H9 (cell line): ENCODE results near the gene OGFOD2. TPM values are rescaled to one million over a fixed set of nuclear protein-coding genes. Genes with fewer than 3 reads are reported as not detected.

Source experiments
- DNase-seq: peaks from one replicate; pipeline ENCODE4 v3.0.0-alpha.2; 2017
- H2AFZ ChIP-seq: one replicate; pipeline ENCODE4 v1.6.1; 2013; ENCODE audit warnings: mild to moderate bottlenecking, low read length, control low read depth, moderate library complexity
- H2AK5ac ChIP-seq: 2 replicates; pipeline ENCODE4 v1.6.1; 2013; ENCODE audit warnings: low read length, control low read depth, mixed read lengths; ENCODE audit not compliant: insufficient read length
- H2BK120ac ChIP-seq: one replicate; pipeline ENCODE4 v1.6.1; 2013; ENCODE audit warnings: low read depth, mild to moderate bottlenecking, low read length, control low read depth, inconsistent platforms; ENCODE audit not compliant: poor library complexity, severe bottlenecking
- H2BK12ac ChIP-seq: 2 replicates; pipeline ENCODE4 v1.6.1; 2013; ENCODE audit warnings: low read length, control low read depth, mixed read lengths, low read depth; ENCODE audit not compliant: insufficient read length
- H2BK15ac ChIP-seq: 2 replicates; pipeline ENCODE4 v1.6.1; 2013; ENCODE audit warnings: low read depth, low read length, control low read depth
- H2BK20ac ChIP-seq: one replicate; pipeline ENCODE4 v1.6.1; 2013; ENCODE audit warnings: low read depth, mild to moderate bottlenecking, low read length, control low read depth, inconsistent platforms; ENCODE audit not compliant: poor library complexity, severe bottlenecking
- H2BK5ac ChIP-seq: 2 replicates; pipeline ENCODE4 v1.6.1; 2013; ENCODE audit warnings: low read length, control low read depth, mixed read lengths; ENCODE audit not compliant: insufficient read length
- H3K14ac ChIP-seq: 2 replicates; pipeline ENCODE4 v1.6.1; 2013; ENCODE audit warnings: low read length, control low read depth; ENCODE audit not compliant: insufficient read depth
- H3K18ac ChIP-seq: 2 replicates; pipeline ENCODE4 v1.6.1; 2013; ENCODE audit warnings: low read depth, mild to moderate bottlenecking, mixed read lengths, low read length, control low read depth; ENCODE audit not compliant: insufficient read length
- H3K23ac ChIP-seq: 2 replicates; pipeline ENCODE4 v1.6.1; 2013; ENCODE audit warnings: low read length, control low read depth, mixed read lengths, low read depth; ENCODE audit not compliant: insufficient read length
- H3K23me2 ChIP-seq: 2 replicates; pipeline ENCODE4 v1.6.1; 2013; ENCODE audit warnings: low read depth, mild to moderate bottlenecking, mixed read lengths, low read length, control low read depth; ENCODE audit not compliant: insufficient read length, poor library complexity, severe bottlenecking
- H3K27ac ChIP-seq: 2 replicates; pipeline ENCODE4 v1.5.1; 2013; ENCODE audit warnings: low read length, control low read depth, mixed read lengths, low read depth; ENCODE audit not compliant: insufficient read length
- H3K27me3 ChIP-seq: 2 replicates; pipeline ENCODE4 v1.6.1; 2013; ENCODE audit warnings: low read length, control low read depth, inconsistent platforms; ENCODE audit not compliant: insufficient read depth
- H3K4ac ChIP-seq: 2 replicates; pipeline ENCODE4 v1.6.1; 2013; ENCODE audit warnings: low read depth, mild to moderate bottlenecking, control low read depth, inconsistent platforms, low read length, moderate library complexity
- H3K4me1 ChIP-seq: 2 replicates; pipeline ENCODE4 v1.6.1; 2013; ENCODE audit warnings: low read length, control low read depth, inconsistent platforms; ENCODE audit not compliant: insufficient read depth
- H3K4me2 ChIP-seq: 2 replicates; pipeline ENCODE4 v1.6.1; 2013; ENCODE audit warnings: low read length, control low read depth, mixed read lengths; ENCODE audit not compliant: insufficient read length, insufficient read depth
- H3K56ac ChIP-seq: 2 replicates; pipeline ENCODE4 v1.6.1; 2013; ENCODE audit warnings: low read depth, mild to moderate bottlenecking, mixed read lengths, low read length, control low read depth; ENCODE audit not compliant: insufficient read length
- H3K79me1 ChIP-seq: 2 replicates; pipeline ENCODE4 v1.6.1; 2013; ENCODE audit warnings: low read depth, mild to moderate bottlenecking, moderate library complexity, low read length, control low read depth, inconsistent platforms; ENCODE audit not compliant: insufficient read depth, poor library complexity, severe bottlenecking
- H3K79me2 ChIP-seq: 2 replicates; pipeline ENCODE4 v1.6.1; 2013; ENCODE audit warnings: low read length, control low read depth, inconsistent platforms; ENCODE audit not compliant: insufficient read depth
- H3K9ac ChIP-seq: 2 replicates; pipeline ENCODE4 v1.6.1; 2013; ENCODE audit warnings: low read length, control low read depth, mixed read lengths; ENCODE audit not compliant: insufficient read length; ENCODE audit errors: extremely low read depth
- H3K9me3 ChIP-seq: one replicate; pipeline ENCODE4 v1.6.1; 2013; ENCODE audit warnings: low read depth, low read length, inconsistent platforms; ENCODE audit not compliant: control insufficient read depth
- H3T11ph ChIP-seq: one replicate; pipeline ENCODE4 v1.6.1; 2013; ENCODE audit warnings: mild to moderate bottlenecking, low read length, control low read depth, inconsistent platforms
- H4K20me1 ChIP-seq: one replicate; pipeline ENCODE4 v1.6.1; 2013; ENCODE audit not compliant: control insufficient read depth, insufficient read length, insufficient read depth
- H4K5ac ChIP-seq: 2 replicates; pipeline ENCODE4 v1.6.1; 2013; ENCODE audit warnings: low read depth, mild to moderate bottlenecking, mixed read lengths, low read length, control low read depth; ENCODE audit not compliant: insufficient read length
- H4K8ac ChIP-seq: replicated peaks from 2 replicates; pipeline ENCODE4 v1.6.1; 2013; ENCODE audit warnings: low read length, control low read depth, mixed read lengths, low read depth; ENCODE audit not compliant: insufficient read length
- H4K91ac ChIP-seq: 2 replicates; pipeline ENCODE4 v1.6.1; 2013; ENCODE audit warnings: low read depth, mild to moderate bottlenecking, moderate library complexity, mixed read lengths, low read length, control low read depth; ENCODE audit not compliant: insufficient read length
- H3K27ac Mint-ChIP-seq, 3 experiments: 2 replicates in 2 of 3; 3 replicates in 1 of 3; pipeline ENCODE4 v1.8.0; 2020 to 2021; ENCODE audit warnings: mixed read lengths in 3 of 3, mild to moderate bottlenecking in 1 of 3, moderate library complexity in 1 of 3
- H3K27me3 Mint-ChIP-seq: 2 replicates; pipeline ENCODE4 v1.8.0; 2021; ENCODE audit warnings: low read depth, mild to moderate bottlenecking, moderate library complexity, mixed read lengths
- H3K36me3 Mint-ChIP-seq, 3 experiments: 2 replicates in 2 of 3; 3 replicates in 1 of 3; pipeline ENCODE4 v1.8.0; 2020 to 2021; ENCODE audit warnings: low read depth in 3 of 3, mixed read lengths in 3 of 3; ENCODE audit not compliant: insufficient read depth in 1 of 3
- H3K4me1 Mint-ChIP-seq, 2 experiments: 2 replicates each; pipeline ENCODE4 v1.8.0; 2020; ENCODE audit warnings: mixed read lengths in 2 of 2
- H3K4me3 Mint-ChIP-seq, 2 experiments: 2 replicates in 1 of 2; 3 replicates in 1 of 2; pipeline ENCODE4 v1.8.0; 2020 to 2021; ENCODE audit warnings: mild to moderate bottlenecking in 2 of 2, mixed read lengths in 2 of 2, moderate library complexity in 1 of 2
- H3K9me3 Mint-ChIP-seq, 2 experiments: 2 replicates in 1 of 2; 3 replicates in 1 of 2; pipeline ENCODE4 v1.8.0; 2020; ENCODE audit warnings: mild to moderate bottlenecking in 2 of 2, mixed read lengths in 2 of 2, moderate library complexity in 1 of 2
- CTCF ChIP-seq: fragments of 200-600 bp; sonication (generic); conservative IDR thresholded peaks from 3 replicates; pipeline ENCODE4 v1.8.0; 2021; ENCODE audit warnings: antibody characterized with exemption, mild to moderate bottlenecking
- whole genome bisulfite sequencing: extraction: QIAGEN DNeasy Blood & Tissue Kit; methylation state at CpG from one replicate; pipeline ENCODE4 v1.1.7; 2013; ENCODE audit warnings: missing lambda C conversion rate, low lambda C conversion rate, mixed read lengths; ENCODE audit not compliant: insufficient read length; ENCODE audit errors: extremely low coverage; 5-methylcytosine and 5-hydroxymethylcytosine counted together
- total RNA-seq: library from RNA; stranded (reverse); gene quantifications from 2 replicates; pipeline ENCODE4 v1.2.1, GENCODE V29; 2021

OGFOD2 gene
- total RNA-seq, 1 experiment from 2014 or later = 14.7 TPM

- no peak for TF ChIP-seq CTCF
- Histone ChIP-seq H2AFZ (no peak overlapping the region), H3K18ac (no peak overlapping the region), H3T11ph (no peak overlapping the region), H3K4me2 (no peak overlapping the region), H3K23ac (no peak overlapping the region), H2BK120ac (no peak overlapping the region), H2AK5ac (no peak overlapping the region), H3K79me1 (no peaks in the 10 kb centered on the region), H2BK15ac (no peak overlapping the region), H3K27ac (no peak overlapping the region), H4K91ac (no peak overlapping the region), H2BK12ac (no peak overlapping the region), H2BK5ac (no peak overlapping the region), H4K8ac (no peak overlapping the region), H4K20me1 (no peaks in the 10 kb centered on the region), H3K27me3 (no peaks in the 10 kb centered on the region), H3K79me2 (no peaks in the 10 kb centered on the region), H2BK20ac (no peak overlapping the region), H3K9ac (no peak overlapping the region), H4K5ac (no peak overlapping the region), H3K4me1 (no peaks in the 10 kb centered on the region), H3K4ac (no peak overlapping the region), H3K14ac (no peak overlapping the region; the same call in 1 of the 2 replicates), H3K56ac (no peak overlapping the region), H3K23me2 (no peaks in the 10 kb centered on the region), H3K9me3 (no peaks in the 10 kb centered on the region)
- no peaks in the 10 kb centered on the region for H3K4me1 Mint-ChIP-seq
- H3K27me3 Mint-ChIP-seq = peaks cover 2% of the 10 kb centered on the region
- no peak overlapping the region for H3K4me3 Mint-ChIP-seq
- no peaks in the 10 kb centered on the region for H3K9me3 Mint-ChIP-seq
- no peak for DNase-seq
- no CpG with 5 or more reads among the region's 22 CpGs for WGBS
- H3K36me3 Mint-ChIP-seq = no peaks in the 10 kb centered on the region
- peak overlapping the region in 1 of 3 experiments; percentile 67; a peak in 1 of 7 replicates for H3K27ac Mint-ChIP-seq
Observed at GRCh38 chr12:123005081-123005626, 30.1 kb downstream of the OGFOD2 start.
